NCI-H1105 treated with DMSO at 0.1 percent for 48 hours (cell line): ENCODE data around the gene PIEZO2.

Source experiments
- DNase-seq: peaks from one replicate; lab custom pipeline; 2025; lab: John Stamatoyannopoulos, UW

PIEZO2 gene

DNA sequence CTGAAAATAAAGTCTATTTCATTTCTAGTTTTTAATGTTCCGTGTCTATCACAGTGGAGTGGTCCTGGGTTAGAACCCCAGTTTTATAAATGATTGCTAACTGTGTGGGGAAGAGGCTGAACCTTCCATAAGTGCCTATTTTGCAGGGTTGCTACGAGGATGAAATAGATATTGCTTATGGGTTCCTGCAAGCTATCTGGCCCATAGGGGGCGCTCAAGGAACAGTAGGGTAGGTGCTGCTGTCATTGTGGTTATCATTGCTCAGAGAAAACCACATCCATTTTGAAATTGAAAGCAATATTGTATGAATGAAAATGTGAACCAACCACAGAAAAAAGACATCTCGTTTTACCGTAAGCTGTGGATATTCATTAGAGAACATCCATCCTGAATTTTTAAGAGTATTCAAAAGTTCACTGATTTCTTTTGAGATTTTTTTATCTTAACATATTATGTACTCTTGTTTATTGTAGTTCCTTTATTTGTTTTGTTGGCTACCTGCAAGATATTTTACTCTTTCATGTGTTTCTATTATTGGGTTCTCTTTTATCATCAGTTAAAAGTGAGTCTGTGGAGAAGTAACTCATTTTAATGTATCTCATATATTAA is 362.0 kb downstream of the PIEZO2 start:
- peak; percentile 69 for DNase-seq

- no peak for DNase-seq
Observed at GRCh38 chr18:10785798-10786197, 363.6 kb downstream of the PIEZO2 start.

GRCh38 chr18:10784596-10785202 is 364.7 kb downstream of the PIEZO2 start:
- no peak for DNase-seq

DNA sequence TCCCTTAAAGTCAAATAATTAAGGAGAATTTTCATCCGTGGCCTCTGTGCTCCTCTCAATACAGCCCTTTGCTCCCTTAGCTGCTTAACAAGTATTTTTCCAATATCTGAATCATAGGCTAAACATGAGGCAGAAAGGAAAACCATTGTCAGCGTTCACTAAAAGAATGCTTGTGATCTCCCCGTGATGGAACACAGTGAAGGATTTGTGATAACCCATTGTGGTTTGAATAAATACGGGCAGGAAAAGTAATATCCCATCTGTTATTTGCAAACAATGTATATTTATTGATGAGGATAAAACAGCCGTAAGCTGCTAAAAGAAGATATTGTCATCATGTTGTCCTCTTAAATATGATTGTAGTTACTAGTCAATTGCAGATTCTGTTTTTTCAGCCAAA is 365.4 kb downstream of the PIEZO2 start:
- no peak for DNase-seq

DNA sequence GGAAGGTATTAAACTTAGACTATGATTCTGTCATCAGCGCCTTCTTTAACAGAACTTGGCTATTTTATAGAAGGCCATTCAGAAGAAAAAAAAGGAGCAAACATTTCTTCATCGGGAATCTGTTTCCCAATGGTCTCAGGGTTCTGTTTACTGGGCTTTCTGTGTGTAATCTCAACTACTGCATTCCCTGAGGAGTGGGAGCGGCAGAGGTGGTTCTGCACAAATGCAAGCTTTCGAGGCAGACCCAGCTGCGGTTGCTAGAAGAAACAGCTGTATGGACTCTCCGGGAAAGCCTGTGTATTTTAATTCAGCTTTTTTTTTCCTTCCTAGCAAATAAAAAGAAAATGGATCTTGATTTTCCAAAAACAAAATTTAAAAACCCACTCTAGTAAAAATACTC is 372.9 kb downstream of the PIEZO2 start:
- DNase-seq = no peak

- DNase-seq = no peak
Observed at GRCh38 chr18:10775026-10775425, 374.3 kb downstream of the PIEZO2 start.

GRCh38 chr18:10771053-10771709 is 378.2 kb downstream of the PIEZO2 start:
- DNase-seq = no peak

DNA sequence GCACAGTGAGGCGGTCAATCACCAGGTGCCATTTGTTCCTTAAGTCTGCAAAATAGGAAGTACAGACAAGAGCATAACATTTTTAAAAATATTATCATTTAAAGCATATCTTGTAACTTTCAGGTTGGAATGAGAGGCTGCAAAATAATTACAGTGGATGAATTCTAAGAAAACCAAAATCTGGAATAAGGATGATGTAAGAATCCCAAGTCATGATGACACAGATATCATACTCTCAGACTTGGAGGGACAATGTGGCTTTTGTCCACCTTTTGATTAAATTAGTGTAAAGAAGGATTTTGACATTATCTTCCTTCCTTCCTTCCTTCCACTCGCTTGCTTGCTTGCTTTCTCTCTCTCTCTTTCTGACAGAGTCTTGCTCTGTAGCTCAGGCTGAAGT is 379.1 kb downstream of the PIEZO2 start:
- DNase-seq = no peak

GRCh38 chr18:10768221-10768620 is 381.1 kb downstream of the PIEZO2 start:
- DNase-seq = no peak

DNA sequence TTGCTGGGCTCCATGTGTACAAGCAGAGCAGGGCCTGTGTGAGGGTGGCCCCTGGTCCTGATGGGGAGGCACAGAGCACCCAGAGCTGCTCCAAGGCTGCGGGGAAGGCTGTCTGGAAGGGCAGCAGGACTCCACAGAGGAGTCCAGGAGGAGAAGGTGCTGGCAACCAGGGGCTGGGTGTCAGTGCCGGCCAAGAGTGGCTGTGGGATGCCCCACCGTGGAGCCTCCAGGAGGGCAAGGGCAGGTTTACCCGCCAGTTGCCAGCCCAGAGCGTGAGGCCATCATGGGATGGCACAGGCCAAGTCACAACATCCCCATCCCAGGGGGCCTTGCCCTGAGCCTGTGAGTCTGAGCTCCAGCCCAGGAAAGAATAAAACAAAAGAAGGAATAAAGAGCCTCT is 381.7 kb downstream of the PIEZO2 start:
- no peak for DNase-seq

DNA sequence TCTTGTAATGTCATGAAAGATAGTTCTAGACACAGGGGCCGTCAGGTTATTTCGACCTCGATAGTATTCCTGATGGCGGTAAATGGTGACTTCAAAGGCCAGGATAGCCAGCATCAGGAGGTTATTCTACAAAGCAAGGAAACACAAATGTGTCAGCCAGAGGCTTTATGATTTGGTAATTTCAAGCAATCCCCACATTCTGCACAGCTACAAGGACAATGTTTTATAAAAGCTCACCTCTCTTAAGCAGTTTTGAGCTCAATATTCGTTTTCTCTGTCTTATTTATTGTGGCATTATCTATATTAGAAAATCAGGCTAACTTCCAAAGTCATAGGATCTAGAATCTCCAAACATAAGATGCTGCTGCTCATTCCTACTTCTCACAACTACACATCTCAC is 388.4 kb downstream of the PIEZO2 start:
- DNase-seq = no peak

DNA sequence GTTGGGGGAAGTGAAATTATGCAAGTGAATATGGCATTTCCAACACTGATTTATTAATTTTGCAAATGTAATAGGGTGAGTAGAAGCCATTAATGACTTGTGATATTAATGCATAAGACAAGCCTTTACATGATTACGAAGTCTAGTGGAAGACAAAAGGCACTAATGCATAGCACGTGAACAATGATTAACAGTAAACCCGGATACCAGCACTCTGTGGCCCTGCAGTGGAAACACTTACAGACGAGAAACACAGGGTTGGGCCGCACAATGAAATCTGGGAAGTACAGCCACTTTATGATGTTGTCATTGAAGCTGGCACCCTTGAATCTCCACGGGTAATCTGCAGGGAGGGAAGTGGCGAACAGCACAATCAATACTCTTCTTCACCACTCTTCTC is 390.1 kb downstream of the PIEZO2 start:
- no peak for DNase-seq

GRCh38 chr18:10757946-10758345 is 391.4 kb downstream of the PIEZO2 start:
- no peak for DNase-seq

DNA sequence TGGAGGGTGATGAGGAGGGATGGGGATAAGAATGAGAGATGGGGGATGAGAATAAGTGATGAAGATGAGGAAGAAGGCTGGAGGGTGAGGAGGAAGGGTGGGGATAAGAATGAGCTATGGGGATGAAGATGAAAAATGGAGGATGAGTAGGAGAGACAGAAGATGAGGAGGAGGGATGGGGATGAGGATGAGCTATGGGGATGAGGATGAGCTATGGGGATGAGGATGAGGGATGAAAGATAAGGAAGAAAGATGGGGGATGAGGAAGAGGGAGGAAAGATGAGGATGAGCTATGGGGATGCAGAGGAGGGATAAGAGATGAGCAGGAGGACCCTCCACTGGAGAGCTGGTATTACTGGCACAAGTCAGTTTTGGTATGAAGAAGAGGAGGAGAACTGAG is 392.0 kb downstream of the PIEZO2 start:
- DNase-seq = no peak

GRCh38 chr18:10755855-10756254 is 393.5 kb downstream of the PIEZO2 start:
- no peak for DNase-seq

GRCh38 chr18:10754128-10754527 is 395.2 kb downstream of the PIEZO2 start:
- DNase-seq = no peak

DNA sequence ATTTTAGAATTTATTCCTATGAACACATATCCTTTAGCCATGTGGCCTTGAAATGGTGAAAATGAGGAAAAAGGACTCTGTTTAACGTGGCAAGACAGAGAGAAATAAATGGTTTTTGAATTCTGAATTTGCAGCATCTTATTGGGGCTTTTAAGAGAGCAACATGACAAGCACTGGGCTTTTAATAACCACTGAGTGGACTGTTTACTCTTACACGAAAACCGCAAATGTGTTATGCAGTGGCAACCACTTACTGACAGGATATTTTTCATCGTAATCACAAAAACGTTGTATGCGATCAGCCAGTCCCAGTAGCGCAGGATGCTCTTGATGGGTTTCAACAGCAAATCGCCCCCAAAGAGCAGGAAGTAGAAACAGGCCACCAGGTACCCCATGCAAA is 397.0 kb downstream of the PIEZO2 start:
- DNase-seq = no peak

DNA sequence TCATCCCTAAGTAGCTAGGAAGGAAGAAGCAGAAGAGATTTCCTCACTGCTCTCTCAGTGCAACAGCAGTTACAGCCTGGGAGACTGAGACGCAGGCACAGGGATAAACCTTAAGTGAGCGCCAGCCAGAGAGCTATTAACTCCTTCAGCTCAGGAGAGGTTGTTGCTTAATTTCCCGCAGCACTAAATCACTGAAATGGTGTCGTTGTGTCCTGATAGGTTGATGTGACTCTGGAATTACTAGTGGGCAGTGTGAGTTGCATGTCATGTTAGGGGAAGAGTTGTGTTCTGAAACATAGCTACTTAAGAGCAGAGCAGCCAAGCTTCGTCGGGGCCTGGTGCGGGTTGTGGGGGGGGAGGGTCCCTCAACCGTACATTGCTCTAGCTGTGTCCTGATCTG is 397.7 kb downstream of the PIEZO2 start:
- DNase-seq = no peak

GRCh38 chr18:10750191-10751035 is 399.0 kb downstream of the PIEZO2 start:
- DNase-seq = no peak

DNA sequence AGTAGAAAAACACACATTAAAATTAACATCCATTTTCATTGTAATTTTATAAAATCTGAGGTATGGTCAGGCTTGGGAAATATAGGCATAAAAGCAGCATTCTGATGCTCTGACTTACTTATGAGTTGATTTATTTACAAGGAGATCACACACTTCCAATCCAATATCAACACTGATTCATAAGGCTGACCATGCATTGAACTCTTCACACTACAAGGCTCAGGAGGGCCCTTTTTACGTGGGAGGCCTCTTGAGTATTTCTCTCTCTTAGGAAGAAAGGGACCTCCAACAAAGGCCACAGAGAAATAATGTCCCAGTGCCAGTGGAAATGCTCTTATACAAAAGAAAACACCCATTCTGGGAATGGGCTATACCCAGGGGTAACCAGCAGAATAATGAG is 400.7 kb downstream of the PIEZO2 start:
- DNase-seq = no peak

DNA sequence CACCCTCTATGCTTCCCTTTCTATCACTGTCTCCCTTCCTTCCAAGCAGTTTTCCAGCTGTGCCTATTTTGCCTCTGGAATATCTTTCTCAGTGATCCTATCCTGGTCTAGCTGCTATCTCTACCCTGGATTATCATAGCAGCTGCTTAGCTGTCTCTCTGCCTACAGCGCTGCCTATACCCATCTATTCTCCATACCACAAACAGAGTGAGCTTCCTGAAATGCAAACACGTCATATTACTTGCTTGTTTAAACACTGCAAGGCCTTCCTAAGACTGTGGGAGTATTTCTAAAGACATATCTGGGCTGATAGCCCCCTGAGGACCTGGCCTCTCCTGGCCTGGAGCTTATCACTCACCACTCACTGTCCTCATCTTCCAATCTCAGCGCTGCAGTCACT is 403.4 kb downstream of the PIEZO2 start:
- DNase-seq = no peak

- DNase-seq = no peak
Observed at GRCh38 chr18:10745219-10745618, 404.1 kb downstream of the PIEZO2 start.

GRCh38 chr18:10743766-10744165 is 405.6 kb downstream of the PIEZO2 start:
- no peak for DNase-seq
